ENCODE results near the gene CLINT1. TPM values are rescaled to one million over a fixed set of nuclear protein-coding genes. Genes with fewer than 3 reads are reported as not detected.

The CLINT1 gene
- total and polyA plus RNA-seq, 9 of the 15 experiments (the other 6 are each of a cell fraction or from before 2014, with no cell fraction given): 23.6 to 125 (median 71.4) TPM

DNA sequence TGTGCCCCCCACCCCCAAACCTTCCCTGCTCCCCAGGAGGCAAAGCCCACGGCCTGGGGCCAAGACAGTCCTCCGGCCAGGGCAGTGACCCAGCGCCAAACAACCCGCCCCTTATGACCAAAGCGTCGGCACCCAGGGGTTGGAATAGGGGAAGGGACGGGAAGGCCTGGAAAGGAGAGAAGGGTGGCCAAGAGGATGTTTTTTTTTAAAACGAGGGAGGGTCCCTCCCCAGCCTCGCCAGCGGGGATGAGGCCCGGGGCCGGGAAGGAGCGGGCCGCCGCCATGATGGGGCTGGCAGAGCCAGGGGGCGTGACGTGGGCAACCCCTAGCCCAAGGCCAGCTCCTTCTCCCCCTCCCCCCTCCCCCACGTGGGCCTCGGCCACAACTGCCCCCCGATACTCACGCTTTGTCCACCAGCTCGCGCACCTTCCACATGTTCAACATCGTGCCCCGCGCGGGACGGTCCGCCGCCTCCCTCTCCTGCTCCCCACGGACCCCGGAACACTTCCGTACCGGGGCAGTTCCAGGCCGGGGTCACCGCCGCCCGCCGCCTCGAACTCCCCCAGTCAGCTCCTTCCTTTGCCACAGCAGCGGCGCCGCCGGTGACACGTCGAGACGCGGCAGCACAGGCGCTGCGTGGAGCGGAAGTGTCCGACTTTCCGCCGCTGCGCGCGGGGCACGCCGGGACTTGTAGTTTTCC lies at the start of gene CLINT1 (continued):
- TF ChIP-seq ZNF12 (CRISPR knock-in tag; IDR thresholded peaks at IDR 0.05): peak; percentile 62; the same call in 1 of the 2 replicates
- TF ChIP-seq GABPB1 (CRISPR knock-in tag; IDR thresholded peaks at IDR 0.05): peak; percentile 95
- peak in 1 of 2 experiments; percentile 49; a peak in 3 of 4 replicates for TF ChIP-seq MAZ (CRISPR knock-in tag; conservative IDR thresholded peaks at IDR 0.05 in 1 of 2, IDR thresholded peaks at IDR 0.05 in 1 of 2)
- TF ChIP-seq DNMT1 (IDR thresholded peaks at IDR 0.05): no peak
- no peak for TF ChIP-seq ZNF408 (CRISPR knock-in tag; IDR thresholded peaks at IDR 0.05; ENCODE audit: low read depth)
- TF ChIP-seq ZNF699 (CRISPR knock-in tag; IDR thresholded peaks at IDR 0.05; ENCODE audit: insufficient replicate concordance): no peak
- TF ChIP-seq ZBTB40 (IDR thresholded peaks at IDR 0.05): peak; percentile 93
- no peak for TF ChIP-seq ZBTB40 (CRISPR knock-in tag; IDR thresholded peaks at IDR 0.05)
- peak; percentile 81 for TF ChIP-seq ETV1 (tag; conservative IDR thresholded peaks at IDR 0.05; ENCODE audit: low read depth)
- no peak for TF ChIP-seq MXD1 (CRISPR knock-in tag; IDR thresholded peaks at IDR 0.05; ENCODE audit: borderline replicate concordance, poor library complexity, severe bottlenecking)
- TF ChIP-seq DDX20 (tag; IDR thresholded peaks at IDR 0.05; ENCODE audit: low read depth): no peak
- TF ChIP-seq MBD2 (IDR thresholded peaks at IDR 0.05; ENCODE audit: borderline replicate concordance, low read depth): peak; percentile 81
- no peak for TF ChIP-seq ARID1B (IDR thresholded peaks at IDR 0.05)
- no peak for TF ChIP-seq RUNX1 (IDR thresholded peaks at IDR 0.05; ENCODE audit: low read depth)
- no peak for TF ChIP-seq ZNF175 (CRISPR knock-in tag; IDR thresholded peaks at IDR 0.05; ENCODE audit: low read depth)
- TF ChIP-seq, protein P1, sequence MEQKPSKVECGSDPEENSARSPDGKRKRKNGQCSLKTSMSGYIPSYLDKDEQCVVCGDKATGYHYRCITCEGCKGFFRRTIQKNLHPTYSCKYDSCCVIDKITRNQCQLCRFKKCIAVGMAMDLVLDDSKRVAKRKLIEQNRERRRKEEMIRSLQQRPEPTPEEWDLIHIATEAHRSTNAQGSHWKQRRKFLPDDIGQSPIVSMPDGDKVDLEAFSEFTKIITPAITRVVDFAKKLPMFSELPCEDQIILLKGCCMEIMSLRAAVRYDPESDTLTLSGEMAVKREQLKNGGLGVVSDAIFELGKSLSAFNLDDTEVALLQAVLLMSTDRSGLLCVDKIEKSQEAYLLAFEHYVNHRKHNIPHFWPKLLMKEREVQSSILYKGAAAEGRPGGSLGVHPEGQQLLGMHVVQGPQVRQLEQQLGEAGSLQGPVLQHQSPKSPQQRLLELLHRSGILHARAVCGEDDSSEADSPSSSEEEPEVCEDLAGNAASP (IDR thresholded peaks at IDR 0.05): no peak

Data from K562 (cell line).